H9 (cell line): ENCODE data around the gene ALG9. TPM values are rescaled to one million over a fixed set of nuclear protein-coding genes. Genes with fewer than 3 reads are reported as not detected.

Experiments used
- DNase-seq: peaks from one replicate; pipeline ENCODE4 v3.0.0-alpha.2; 2017
- H2AFZ ChIP-seq: one replicate; pipeline ENCODE4 v1.6.1; 2013; ENCODE audit warnings: mild to moderate bottlenecking, low read length, control low read depth, moderate library complexity
- H2AK5ac ChIP-seq: 2 replicates; pipeline ENCODE4 v1.6.1; 2013; ENCODE audit warnings: low read length, control low read depth, mixed read lengths; ENCODE audit not compliant: insufficient read length
- H2BK120ac ChIP-seq: one replicate; pipeline ENCODE4 v1.6.1; 2013; ENCODE audit warnings: low read depth, mild to moderate bottlenecking, low read length, control low read depth, inconsistent platforms; ENCODE audit not compliant: poor library complexity, severe bottlenecking
- H2BK12ac ChIP-seq: 2 replicates; pipeline ENCODE4 v1.6.1; 2013; ENCODE audit warnings: low read length, control low read depth, mixed read lengths, low read depth; ENCODE audit not compliant: insufficient read length
- H2BK15ac ChIP-seq: 2 replicates; pipeline ENCODE4 v1.6.1; 2013; ENCODE audit warnings: low read depth, low read length, control low read depth
- H2BK20ac ChIP-seq: one replicate; pipeline ENCODE4 v1.6.1; 2013; ENCODE audit warnings: low read depth, mild to moderate bottlenecking, low read length, control low read depth, inconsistent platforms; ENCODE audit not compliant: poor library complexity, severe bottlenecking
- H2BK5ac ChIP-seq: 2 replicates; pipeline ENCODE4 v1.6.1; 2013; ENCODE audit warnings: low read length, control low read depth, mixed read lengths; ENCODE audit not compliant: insufficient read length
- H3K14ac ChIP-seq: 2 replicates; pipeline ENCODE4 v1.6.1; 2013; ENCODE audit warnings: low read length, control low read depth; ENCODE audit not compliant: insufficient read depth
- H3K18ac ChIP-seq: 2 replicates; pipeline ENCODE4 v1.6.1; 2013; ENCODE audit warnings: low read depth, mild to moderate bottlenecking, mixed read lengths, low read length, control low read depth; ENCODE audit not compliant: insufficient read length
- H3K23ac ChIP-seq: 2 replicates; pipeline ENCODE4 v1.6.1; 2013; ENCODE audit warnings: low read length, control low read depth, mixed read lengths, low read depth; ENCODE audit not compliant: insufficient read length
- H3K23me2 ChIP-seq: 2 replicates; pipeline ENCODE4 v1.6.1; 2013; ENCODE audit warnings: low read depth, mild to moderate bottlenecking, mixed read lengths, low read length, control low read depth; ENCODE audit not compliant: insufficient read length, poor library complexity, severe bottlenecking
- H3K27ac ChIP-seq: 2 replicates; pipeline ENCODE4 v1.5.1; 2013; ENCODE audit warnings: low read length, control low read depth, mixed read lengths, low read depth; ENCODE audit not compliant: insufficient read length
- H3K27me3 ChIP-seq: 2 replicates; pipeline ENCODE4 v1.6.1; 2013; ENCODE audit warnings: low read length, control low read depth, inconsistent platforms; ENCODE audit not compliant: insufficient read depth
- H3K4ac ChIP-seq: 2 replicates; pipeline ENCODE4 v1.6.1; 2013; ENCODE audit warnings: low read depth, mild to moderate bottlenecking, control low read depth, inconsistent platforms, low read length, moderate library complexity
- H3K4me1 ChIP-seq: 2 replicates; pipeline ENCODE4 v1.6.1; 2013; ENCODE audit warnings: low read length, control low read depth, inconsistent platforms; ENCODE audit not compliant: insufficient read depth
- H3K4me2 ChIP-seq: 2 replicates; pipeline ENCODE4 v1.6.1; 2013; ENCODE audit warnings: low read length, control low read depth, mixed read lengths; ENCODE audit not compliant: insufficient read length, insufficient read depth
- H3K56ac ChIP-seq: 2 replicates; pipeline ENCODE4 v1.6.1; 2013; ENCODE audit warnings: low read depth, mild to moderate bottlenecking, mixed read lengths, low read length, control low read depth; ENCODE audit not compliant: insufficient read length
- H3K79me1 ChIP-seq: 2 replicates; pipeline ENCODE4 v1.6.1; 2013; ENCODE audit warnings: low read depth, mild to moderate bottlenecking, moderate library complexity, low read length, control low read depth, inconsistent platforms; ENCODE audit not compliant: insufficient read depth, poor library complexity, severe bottlenecking
- H3K79me2 ChIP-seq: 2 replicates; pipeline ENCODE4 v1.6.1; 2013; ENCODE audit warnings: low read length, control low read depth, inconsistent platforms; ENCODE audit not compliant: insufficient read depth
- H3K9ac ChIP-seq: 2 replicates; pipeline ENCODE4 v1.6.1; 2013; ENCODE audit warnings: low read length, control low read depth, mixed read lengths; ENCODE audit not compliant: insufficient read length; ENCODE audit errors: extremely low read depth
- H3K9me3 ChIP-seq: one replicate; pipeline ENCODE4 v1.6.1; 2013; ENCODE audit warnings: low read depth, low read length, inconsistent platforms; ENCODE audit not compliant: control insufficient read depth
- H3T11ph ChIP-seq: one replicate; pipeline ENCODE4 v1.6.1; 2013; ENCODE audit warnings: mild to moderate bottlenecking, low read length, control low read depth, inconsistent platforms
- H4K20me1 ChIP-seq: one replicate; pipeline ENCODE4 v1.6.1; 2013; ENCODE audit not compliant: control insufficient read depth, insufficient read length, insufficient read depth
- H4K5ac ChIP-seq: 2 replicates; pipeline ENCODE4 v1.6.1; 2013; ENCODE audit warnings: low read depth, mild to moderate bottlenecking, mixed read lengths, low read length, control low read depth; ENCODE audit not compliant: insufficient read length
- H4K8ac ChIP-seq: replicated peaks from 2 replicates; pipeline ENCODE4 v1.6.1; 2013; ENCODE audit warnings: low read length, control low read depth, mixed read lengths, low read depth; ENCODE audit not compliant: insufficient read length
- H4K91ac ChIP-seq: 2 replicates; pipeline ENCODE4 v1.6.1; 2013; ENCODE audit warnings: low read depth, mild to moderate bottlenecking, moderate library complexity, mixed read lengths, low read length, control low read depth; ENCODE audit not compliant: insufficient read length
- H3K27ac Mint-ChIP-seq, 3 experiments: 2 replicates in 2 of 3; 3 replicates in 1 of 3; pipeline ENCODE4 v1.8.0; 2020 to 2021; ENCODE audit warnings: mixed read lengths in 3 of 3, mild to moderate bottlenecking in 1 of 3, moderate library complexity in 1 of 3
- H3K27me3 Mint-ChIP-seq: 2 replicates; pipeline ENCODE4 v1.8.0; 2021; ENCODE audit warnings: low read depth, mild to moderate bottlenecking, moderate library complexity, mixed read lengths
- H3K36me3 Mint-ChIP-seq, 3 experiments: 2 replicates in 2 of 3; 3 replicates in 1 of 3; pipeline ENCODE4 v1.8.0; 2020 to 2021; ENCODE audit warnings: low read depth in 3 of 3, mixed read lengths in 3 of 3; ENCODE audit not compliant: insufficient read depth in 1 of 3
- H3K4me1 Mint-ChIP-seq, 2 experiments: 2 replicates each; pipeline ENCODE4 v1.8.0; 2020; ENCODE audit warnings: mixed read lengths in 2 of 2
- H3K4me3 Mint-ChIP-seq, 2 experiments: 2 replicates in 1 of 2; 3 replicates in 1 of 2; pipeline ENCODE4 v1.8.0; 2020 to 2021; ENCODE audit warnings: mild to moderate bottlenecking in 2 of 2, mixed read lengths in 2 of 2, moderate library complexity in 1 of 2
- H3K9me3 Mint-ChIP-seq, 2 experiments: 2 replicates in 1 of 2; 3 replicates in 1 of 2; pipeline ENCODE4 v1.8.0; 2020; ENCODE audit warnings: mild to moderate bottlenecking in 2 of 2, mixed read lengths in 2 of 2, moderate library complexity in 1 of 2
- WGBS: extraction: QIAGEN DNeasy Blood & Tissue Kit; methylation state at CpG from one replicate; pipeline ENCODE4 v1.1.7; 2013; ENCODE audit warnings: missing lambda C conversion rate, low lambda C conversion rate, mixed read lengths; ENCODE audit not compliant: insufficient read length; ENCODE audit errors: extremely low coverage; 5-methylcytosine and 5-hydroxymethylcytosine counted together
- total RNA-seq: library from RNA; stranded (reverse); gene quantifications from 2 replicates; pipeline ENCODE4 v1.2.1, GENCODE V29; 2021
- TF ChIP-seq, protein P1 (sequence below): fragments of 200-600 bp; sonication (generic); conservative IDR thresholded peaks from 3 replicates; pipeline ENCODE4 v1.8.0; 2021; ENCODE audit warnings: antibody characterized with exemption, mild to moderate bottlenecking

The ALG9 gene
- total RNA-seq, 1 experiment from 2014 or later, result 26.0 TPM

DNA sequence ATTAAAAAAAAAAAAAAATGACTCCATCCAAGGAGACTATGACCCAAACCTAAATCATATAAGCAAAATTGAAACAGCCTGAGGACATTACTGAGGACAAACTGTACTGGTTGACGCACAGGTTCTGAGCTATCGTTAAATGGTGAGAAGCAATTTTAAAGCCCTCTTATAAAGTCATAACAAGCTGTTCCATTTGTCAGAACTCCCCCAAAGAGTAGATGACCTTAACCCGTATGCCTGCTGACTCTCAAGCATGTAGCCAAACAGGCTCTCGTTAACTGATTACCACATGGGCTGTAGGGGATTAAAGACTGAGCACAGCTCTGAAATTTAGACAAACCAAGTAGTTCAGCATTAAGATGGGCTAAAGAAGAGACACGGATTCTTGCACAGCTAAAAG is 38.0 kb upstream of the ALG9 start:
- Histone ChIP-seq H4K91ac (no peak overlapping the region), H2BK20ac (no peak overlapping the region), H3K9me3 (no peaks in the 10 kb centered on the region), H3K14ac (no peak overlapping the region), H3K23ac (no peak overlapping the region), H3K4me1 (0 out of 2 replicates have a peak, but pooled peaks cover 2% of the 10 kb centered on the region), H3T11ph (no peak overlapping the region), H3K27me3 (no peaks in the 10 kb centered on the region), H3K79me2 (no peaks in the 10 kb centered on the region), H4K8ac (no peak overlapping the region), H3K4ac (no peak overlapping the region), H2BK15ac (no peak overlapping the region), H3K23me2 (no peaks in the 10 kb centered on the region), H3K9ac (no peak overlapping the region), H4K20me1 (no peaks in the 10 kb centered on the region), H3K4me2 (no peak overlapping the region), H3K18ac (no peak overlapping the region), H2BK12ac (no peak overlapping the region), H3K27ac (no peak overlapping the region), H3K79me1 (no peaks in the 10 kb centered on the region), H2AK5ac (no peak overlapping the region), H3K56ac (no peak overlapping the region), H2AFZ (no peak overlapping the region), H2BK120ac (no peak overlapping the region), H2BK5ac (no peak overlapping the region), H4K5ac (no peak overlapping the region)
- TF ChIP-seq, protein P1, sequence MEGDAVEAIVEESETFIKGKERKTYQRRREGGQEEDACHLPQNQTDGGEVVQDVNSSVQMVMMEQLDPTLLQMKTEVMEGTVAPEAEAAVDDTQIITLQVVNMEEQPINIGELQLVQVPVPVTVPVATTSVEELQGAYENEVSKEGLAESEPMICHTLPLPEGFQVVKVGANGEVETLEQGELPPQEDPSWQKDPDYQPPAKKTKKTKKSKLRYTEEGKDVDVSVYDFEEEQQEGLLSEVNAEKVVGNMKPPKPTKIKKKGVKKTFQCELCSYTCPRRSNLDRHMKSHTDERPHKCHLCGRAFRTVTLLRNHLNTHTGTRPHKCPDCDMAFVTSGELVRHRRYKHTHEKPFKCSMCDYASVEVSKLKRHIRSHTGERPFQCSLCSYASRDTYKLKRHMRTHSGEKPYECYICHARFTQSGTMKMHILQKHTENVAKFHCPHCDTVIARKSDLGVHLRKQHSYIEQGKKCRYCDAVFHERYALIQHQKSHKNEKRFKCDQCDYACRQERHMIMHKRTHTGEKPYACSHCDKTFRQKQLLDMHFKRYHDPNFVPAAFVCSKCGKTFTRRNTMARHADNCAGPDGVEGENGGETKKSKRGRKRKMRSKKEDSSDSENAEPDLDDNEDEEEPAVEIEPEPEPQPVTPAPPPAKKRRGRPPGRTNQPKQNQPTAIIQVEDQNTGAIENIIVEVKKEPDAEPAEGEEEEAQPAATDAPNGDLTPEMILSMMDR, result no peak
- no peaks in the 10 kb centered on the region for H3K27me3 Mint-ChIP-seq
- H3K36me3 Mint-ChIP-seq, result no peaks in the 10 kb centered on the region; a peak in 1 of 7 replicates
- H3K27ac Mint-ChIP-seq, result no peak overlapping the region
- no peak overlapping the region for H3K4me3 Mint-ChIP-seq
- no peak for DNase-seq
- peaks cover 16 to 30% of the 10 kb centered on the region in 2 experiments for H3K4me1 Mint-ChIP-seq
- no CpG with 5 or more reads among the region's 5 CpGs for WGBS
- H3K9me3 Mint-ChIP-seq, result 0 out of 5 replicates have a peak, but pooled peaks cover 0 to 2% of the 10 kb centered on the region in 2 experiments
